BE2C (cell line): ENCODE results near the gene CCDC190.

Source experiments
- DNase-seq: peaks from one replicate; pipeline ENCODE4 v3.0.0-alpha.2; 2020
- H3K27me3 ChIP-seq: fragments of 250-450 bp; sonication (Bioruptor Pico); 2 replicates; pipeline ENCODE4 v1.5.1; 2020; ENCODE audit warnings: mild to moderate bottlenecking
- H3K36me3 ChIP-seq: fragments of 250-450 bp; sonication (Bioruptor Pico); 2 replicates; pipeline ENCODE4 v1.5.1; 2020; ENCODE audit warnings: mild to moderate bottlenecking
- H3K4me1 ChIP-seq: fragments of 250-450 bp; sonication (Bioruptor Pico); 2 replicates; pipeline ENCODE4 v1.5.1; 2020
- H3K4me3 ChIP-seq: 2 replicates; pipeline ENCODE4 v1.5.1; 2011; ENCODE audit warnings: low read depth, low read length
- H3K9me3 ChIP-seq: fragments of 250-450 bp; sonication (Bioruptor Pico); 2 replicates; pipeline ENCODE4 v1.5.1; 2020
- TF ChIP-seq, protein P1 (sequence below): IDR thresholded peaks from 2 replicates; pipeline ENCODE4 v1.5.1; 2012; ENCODE audit warnings: mild to moderate bottlenecking, low read depth, low read length

The CCDC190 gene

DNA sequence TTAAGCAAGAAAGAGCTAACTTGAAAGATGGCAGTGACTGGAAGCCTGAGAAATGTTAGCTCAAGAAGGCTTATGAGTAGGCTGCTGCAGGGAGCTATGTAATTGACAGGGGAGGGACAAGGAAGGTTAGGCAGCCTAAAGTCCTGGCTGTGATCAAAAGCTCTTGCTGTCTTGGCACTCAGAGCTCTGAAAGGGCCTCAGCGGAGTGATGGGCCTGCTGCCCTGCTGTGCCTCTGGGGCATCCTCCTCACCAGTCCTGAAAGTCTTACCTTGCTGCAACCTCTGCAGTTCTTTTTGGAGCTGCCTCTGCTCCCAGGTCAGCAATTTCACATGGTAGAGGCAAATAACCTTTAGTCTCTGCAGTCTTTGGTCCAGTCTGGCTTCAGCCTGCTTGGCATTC, 1.8 kb downstream of the CCDC190 start:
- Histone ChIP-seq H3K4me1 (peaks cover 17% of the 10 kb centered on the region), H3K36me3 (no peaks in the 10 kb centered on the region), H3K27me3 (no peaks in the 10 kb centered on the region), H3K4me3 (no peak overlapping the region), H3K9me3 (no peaks in the 10 kb centered on the region)
- TF ChIP-seq, protein P1, sequence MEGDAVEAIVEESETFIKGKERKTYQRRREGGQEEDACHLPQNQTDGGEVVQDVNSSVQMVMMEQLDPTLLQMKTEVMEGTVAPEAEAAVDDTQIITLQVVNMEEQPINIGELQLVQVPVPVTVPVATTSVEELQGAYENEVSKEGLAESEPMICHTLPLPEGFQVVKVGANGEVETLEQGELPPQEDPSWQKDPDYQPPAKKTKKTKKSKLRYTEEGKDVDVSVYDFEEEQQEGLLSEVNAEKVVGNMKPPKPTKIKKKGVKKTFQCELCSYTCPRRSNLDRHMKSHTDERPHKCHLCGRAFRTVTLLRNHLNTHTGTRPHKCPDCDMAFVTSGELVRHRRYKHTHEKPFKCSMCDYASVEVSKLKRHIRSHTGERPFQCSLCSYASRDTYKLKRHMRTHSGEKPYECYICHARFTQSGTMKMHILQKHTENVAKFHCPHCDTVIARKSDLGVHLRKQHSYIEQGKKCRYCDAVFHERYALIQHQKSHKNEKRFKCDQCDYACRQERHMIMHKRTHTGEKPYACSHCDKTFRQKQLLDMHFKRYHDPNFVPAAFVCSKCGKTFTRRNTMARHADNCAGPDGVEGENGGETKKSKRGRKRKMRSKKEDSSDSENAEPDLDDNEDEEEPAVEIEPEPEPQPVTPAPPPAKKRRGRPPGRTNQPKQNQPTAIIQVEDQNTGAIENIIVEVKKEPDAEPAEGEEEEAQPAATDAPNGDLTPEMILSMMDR = no peak
- no peak for DNase-seq

DNA sequence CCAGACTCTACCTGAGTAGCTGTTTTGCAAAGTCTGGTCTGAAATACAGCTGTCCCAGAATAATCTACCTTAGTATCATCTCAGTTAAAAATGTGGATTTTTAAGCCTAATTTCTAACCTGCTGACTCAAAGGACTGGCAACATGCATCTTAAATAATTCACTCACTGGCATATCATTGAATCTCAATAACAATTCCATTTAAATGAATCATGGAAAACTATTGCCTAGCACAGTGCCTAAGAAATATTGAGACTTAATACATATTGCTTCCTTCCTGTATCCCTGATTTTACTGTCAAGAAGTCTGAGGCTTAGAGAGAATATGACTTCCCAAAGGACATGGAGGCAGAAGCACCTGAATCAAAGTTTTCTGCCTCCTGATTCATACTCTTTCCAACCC, 3.1 kb downstream of the CCDC190 start:
- H3K27me3 ChIP-seq = no peaks in the 10 kb centered on the region
- no peaks in the 10 kb centered on the region for H3K9me3 ChIP-seq
- peaks cover 20% of the 10 kb centered on the region for H3K4me1 ChIP-seq
- H3K36me3 ChIP-seq = no peaks in the 10 kb centered on the region
- no peak for DNase-seq
- H3K4me3 ChIP-seq = no peak overlapping the region
- TF ChIP-seq, protein P1 = no peak

DNA sequence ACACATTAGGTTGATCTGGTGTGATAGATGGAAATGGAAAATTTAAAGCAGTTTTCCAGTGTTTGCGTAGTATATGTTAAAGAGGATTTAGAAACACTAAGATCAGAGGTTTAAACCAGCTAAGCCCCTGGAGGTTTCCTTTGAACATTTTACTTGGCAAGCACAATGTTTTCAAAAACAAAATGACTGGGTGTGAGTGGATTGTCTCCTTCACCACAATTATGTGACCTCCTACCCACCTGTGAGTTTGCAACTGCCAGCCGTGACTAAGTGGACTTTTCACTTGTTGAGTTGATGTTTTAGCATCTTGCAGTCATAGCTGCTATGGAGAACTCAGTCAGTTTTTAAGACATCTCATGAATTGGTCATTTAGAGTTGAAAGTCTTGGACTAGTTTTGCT, 4.7 kb downstream of the CCDC190 start:
- TF ChIP-seq, protein P1 = no peak
- Histone ChIP-seq H3K9me3 (no peaks in the 10 kb centered on the region), H3K4me3 (no peak overlapping the region), H3K4me1 (peaks cover 26% of the 10 kb centered on the region), H3K27me3 (no peaks in the 10 kb centered on the region), H3K36me3 (no peaks in the 10 kb centered on the region)
- DNase-seq = no peak

DNA sequence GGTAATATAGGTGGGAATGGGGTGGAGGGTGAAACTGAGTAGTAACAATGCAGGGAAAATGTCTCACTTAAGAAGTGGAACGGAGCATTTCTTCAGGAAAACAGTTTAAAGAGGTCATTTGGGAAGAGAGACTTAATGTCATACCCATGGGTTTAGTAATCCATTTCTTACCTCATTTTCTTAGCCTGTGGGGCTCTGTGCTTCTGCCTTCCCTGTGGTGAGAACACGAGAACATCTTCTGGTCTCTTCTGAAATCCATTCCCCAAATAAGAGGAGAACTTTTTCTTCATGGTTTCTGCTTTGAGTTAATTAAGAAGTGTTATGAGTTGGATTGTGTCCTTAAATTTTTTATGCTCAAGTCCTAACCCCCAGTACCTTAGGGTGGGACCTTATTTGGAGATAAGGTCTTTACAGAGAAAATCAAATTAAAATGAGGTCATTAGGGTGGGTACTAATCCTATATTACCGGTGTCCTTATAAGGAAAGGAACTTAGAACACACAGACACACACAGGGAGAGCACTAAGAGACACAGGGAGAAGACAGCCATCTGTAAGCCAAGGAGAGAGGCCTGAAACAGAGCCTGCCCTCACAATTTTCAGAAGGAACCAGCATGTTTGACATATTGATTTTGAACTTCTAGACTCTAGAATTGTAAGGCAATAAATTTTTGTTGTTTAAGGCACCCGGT, 5.4 kb downstream of the CCDC190 start:
- H3K4me1 ChIP-seq = peaks cover 26% of the 10 kb centered on the region
- no peak for DNase-seq
- no peak overlapping the region for H3K4me3 ChIP-seq
- TF ChIP-seq, protein P1 = no peak
- no peaks in the 10 kb centered on the region for H3K36me3 ChIP-seq
- no peaks in the 10 kb centered on the region for H3K9me3 ChIP-seq
- no peaks in the 10 kb centered on the region for H3K27me3 ChIP-seq

DNA sequence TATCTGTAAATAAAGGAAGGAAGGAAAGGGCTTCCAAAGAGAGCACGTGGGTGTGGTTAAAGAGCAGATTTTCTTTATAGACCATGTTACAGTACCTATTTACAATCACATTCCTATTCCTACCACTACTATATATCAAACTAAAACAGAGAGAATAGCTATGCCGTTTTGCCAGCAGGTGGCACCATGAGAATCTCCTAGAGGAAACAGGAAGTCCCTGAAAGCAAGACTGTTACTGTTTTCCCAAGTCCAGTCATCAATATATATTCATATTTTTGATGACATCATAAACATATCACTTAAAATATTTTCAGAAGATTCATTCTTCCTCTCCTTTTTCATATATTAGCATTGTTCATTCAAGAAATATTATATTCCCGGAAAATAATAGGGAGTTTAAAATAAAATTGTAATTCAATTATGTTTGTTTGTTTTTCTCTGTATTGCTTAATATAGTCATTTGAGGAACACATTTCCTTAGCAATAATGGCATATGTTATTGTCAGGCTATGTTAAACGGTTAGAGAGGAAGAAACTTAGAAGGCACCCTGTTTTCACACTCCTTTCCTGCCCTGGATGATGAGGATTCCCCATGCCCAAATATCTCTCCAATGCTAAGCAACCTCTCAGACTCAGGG, 6.6 kb downstream of the CCDC190 start:
- DNase-seq = peak; percentile 77
- H3K4me1 ChIP-seq = peaks cover 26% of the 10 kb centered on the region

More for the DNA sequence above, 6.6 kb downstream of the CCDC190 start:
- H3K9me3 ChIP-seq = no peaks in the 10 kb centered on the region
- TF ChIP-seq, protein P1 = peak; percentile 87
- H3K27me3 ChIP-seq = no peaks in the 10 kb centered on the region
- no peaks in the 10 kb centered on the region for H3K36me3 ChIP-seq
- no peak overlapping the region for H3K4me3 ChIP-seq
